GM21515 (cell line): ENCODE data around the gene F10.

ENCODE experiments used
- ATAC-seq: cut with Tn5 transposase; IDR thresholded peaks from one replicate; pipeline ENCODE4 v1.9.1; 2021; ENCODE audit not compliant: unreplicated experiment

F10 gene

DNA sequence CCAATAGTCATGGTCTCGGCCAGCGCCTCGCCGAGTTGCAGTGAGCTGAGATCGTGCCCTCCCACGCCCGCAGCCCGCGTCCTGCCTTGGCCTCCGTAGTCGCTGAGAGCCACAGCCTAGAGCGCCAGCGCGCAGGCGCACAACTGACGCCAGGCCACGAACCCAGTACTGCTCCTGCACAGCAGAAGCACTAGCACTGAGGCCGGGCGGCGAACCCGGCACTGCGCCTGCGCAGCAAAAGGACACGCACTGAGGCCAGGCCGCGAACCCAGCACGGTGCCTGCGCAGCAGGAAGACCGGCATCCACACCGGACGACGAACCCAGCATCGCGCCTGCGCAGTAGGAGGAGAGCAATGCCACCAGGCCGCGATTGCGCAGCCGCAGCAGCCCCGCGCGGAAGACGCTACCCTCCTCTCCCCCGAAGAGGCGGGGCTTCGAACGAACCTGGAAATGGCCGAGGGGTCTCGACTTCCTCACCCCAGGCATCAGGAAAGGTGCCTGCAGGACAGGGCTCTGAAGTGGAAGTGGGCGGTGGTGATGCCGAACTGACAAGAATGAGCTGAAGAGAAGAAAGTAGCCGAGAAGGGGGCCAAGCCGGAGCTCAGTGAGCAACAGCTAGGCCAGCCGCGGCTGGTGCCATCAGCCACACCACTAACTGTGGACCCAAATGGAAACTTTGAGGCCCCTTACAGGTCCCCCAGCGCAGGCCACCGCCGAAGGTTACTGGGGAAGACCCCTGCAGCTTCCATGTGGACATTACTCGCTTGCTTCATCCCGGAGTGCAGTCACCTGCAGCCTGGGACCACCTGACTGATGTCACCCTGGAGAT is 7.5 kb downstream of the F10 start:
- ATAC-seq: no peak

DNA sequence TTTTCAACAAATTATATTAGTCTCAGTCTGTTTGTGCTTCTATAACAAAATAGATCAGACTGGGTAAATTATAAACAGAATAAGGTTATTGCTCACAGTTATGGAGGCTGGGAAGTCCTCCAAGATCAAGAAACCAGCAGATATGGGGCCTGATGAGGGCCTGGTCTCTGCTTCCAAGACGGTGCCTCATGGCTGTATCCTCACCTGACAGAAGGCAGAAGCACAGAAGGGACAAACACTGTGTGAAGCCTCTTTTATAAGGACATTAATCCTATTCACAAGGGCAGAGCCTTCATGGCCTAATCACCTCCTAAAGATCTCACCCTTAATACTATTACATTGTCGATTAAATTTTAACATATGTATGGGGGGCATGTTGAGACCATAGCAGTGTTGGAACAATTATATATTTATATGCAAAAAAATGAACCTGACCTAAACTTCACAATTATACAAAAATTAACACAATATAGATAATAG is 12.7 kb downstream of the F10 start:
- ATAC-seq: no peak

DNA sequence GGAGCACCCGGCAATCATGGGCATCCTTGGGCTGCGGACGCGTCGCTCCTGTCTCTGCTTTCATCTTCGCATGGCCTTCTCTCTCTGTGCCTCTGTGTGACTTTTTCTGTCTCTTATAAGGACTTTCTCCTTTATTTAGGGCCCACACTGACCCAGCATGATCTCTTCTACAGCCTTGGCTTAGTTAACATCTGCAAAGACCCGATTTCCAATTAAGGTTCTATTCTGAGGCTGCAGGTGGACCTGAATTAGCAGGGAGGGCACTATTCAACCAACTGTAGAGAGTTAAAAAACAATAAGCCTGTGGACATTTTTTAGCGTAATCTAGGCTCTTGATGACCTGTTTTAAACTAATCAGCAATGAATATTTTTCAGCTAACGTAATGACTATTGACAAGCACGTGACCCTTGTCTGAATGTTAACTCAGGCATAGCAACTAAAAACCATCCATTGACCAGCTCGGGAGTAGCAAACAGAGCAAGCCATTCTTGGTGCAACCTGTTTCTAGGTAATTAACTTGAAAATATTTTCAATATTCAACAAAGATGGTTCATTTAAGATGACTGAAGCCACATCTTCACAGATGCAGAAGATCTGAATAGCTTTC is 15.2 kb downstream of the F10 start:
- ATAC-seq: no peak

DNA sequence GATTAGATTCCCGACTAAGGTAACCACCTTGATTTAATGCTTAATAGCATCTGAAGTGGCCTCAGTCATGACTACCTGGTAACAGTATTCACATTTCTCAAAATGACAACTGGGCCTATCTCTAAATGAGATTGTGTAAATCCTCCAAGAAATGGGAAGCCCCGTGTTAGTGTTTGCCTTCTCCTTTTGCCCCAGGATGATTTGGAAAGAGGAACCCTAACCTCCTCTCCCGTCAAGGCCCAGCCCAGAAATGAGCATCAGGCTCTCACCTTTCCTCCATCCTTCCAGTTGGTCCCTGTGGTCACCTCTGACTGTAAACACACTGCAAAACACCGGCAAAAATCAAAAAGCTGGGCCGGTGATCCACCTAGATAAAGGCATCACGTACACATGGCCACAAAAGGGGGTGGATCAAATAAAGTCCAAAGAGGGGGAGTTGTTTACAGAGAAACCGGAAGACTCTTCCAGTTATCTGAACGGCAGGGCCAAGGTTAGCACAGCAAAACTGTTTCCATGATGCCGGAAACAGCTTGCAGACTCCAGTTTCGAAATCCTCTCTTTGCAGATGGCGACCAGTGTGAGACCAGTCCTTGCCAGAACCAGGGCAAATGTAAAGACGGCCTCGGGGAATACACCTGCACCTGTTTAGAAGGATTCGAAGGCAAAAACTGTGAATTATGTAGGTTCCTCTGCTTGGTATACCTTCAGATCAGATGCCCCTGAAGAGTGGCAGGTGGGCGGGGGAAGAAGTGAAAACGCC is 16.4 kb downstream of the F10 start:
- ATAC-seq: no peak

DNA sequence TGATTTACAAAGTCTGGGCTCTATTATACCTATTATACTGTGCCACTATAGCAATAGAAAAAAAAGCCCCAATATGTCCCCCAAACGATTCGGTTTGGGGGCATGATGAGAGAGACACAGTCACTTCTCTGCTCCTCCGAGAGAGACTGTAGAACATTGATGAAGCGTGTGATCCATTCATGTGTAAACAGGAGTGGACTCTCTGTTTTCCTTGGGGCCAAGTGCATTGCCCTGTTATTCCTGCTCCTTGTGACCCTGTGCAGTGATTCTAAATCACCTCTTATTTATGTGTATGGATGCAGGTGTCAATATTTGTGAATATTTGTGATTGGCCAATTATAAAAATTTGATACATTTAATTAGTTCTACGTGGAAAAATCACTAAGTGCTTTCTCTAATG is 17.0 kb downstream of the F10 start:
- ATAC-seq: no peak

DNA sequence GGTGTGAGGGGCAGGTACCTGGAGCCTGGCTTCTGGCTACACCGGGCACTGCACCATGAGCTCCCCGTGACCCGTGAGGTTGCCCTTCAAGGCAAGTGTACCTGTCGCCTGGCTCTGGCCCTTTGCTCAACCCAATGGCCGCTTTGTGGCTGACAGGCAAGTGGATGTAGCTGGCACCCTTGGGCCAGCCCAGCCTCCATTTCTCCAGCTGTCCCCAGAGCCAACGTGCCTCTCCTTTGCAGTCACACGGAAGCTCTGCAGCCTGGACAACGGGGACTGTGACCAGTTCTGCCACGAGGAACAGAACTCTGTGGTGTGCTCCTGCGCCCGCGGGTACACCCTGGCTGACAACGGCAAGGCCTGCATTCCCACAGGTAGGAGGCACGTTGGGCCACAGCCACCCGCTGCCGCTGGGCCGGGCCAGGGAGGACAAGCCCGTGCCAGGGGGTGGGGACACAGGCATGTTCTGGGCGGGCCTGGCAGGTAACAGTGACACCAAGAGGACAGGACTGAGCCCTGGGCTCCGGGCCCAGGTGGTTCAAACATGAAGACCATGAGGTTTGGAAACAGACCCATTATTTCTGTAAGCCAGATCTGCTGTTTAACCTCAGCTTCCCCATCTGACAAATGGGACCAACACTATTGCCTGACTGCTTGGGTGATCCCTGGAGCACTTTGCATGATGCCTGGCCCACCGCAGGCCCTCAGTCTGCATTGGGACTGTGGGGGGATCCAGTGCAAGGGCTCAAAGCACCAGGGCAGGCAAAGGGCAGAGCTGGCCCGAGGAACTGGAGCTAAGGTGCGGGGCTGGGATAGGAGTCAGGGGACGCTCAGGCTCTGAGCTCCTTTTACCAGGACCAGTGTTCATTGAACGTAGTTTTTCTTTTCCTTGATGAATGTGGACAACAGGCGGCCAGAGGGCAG is 18.3 kb downstream of the F10 start:
- no peak for ATAC-seq

DNA sequence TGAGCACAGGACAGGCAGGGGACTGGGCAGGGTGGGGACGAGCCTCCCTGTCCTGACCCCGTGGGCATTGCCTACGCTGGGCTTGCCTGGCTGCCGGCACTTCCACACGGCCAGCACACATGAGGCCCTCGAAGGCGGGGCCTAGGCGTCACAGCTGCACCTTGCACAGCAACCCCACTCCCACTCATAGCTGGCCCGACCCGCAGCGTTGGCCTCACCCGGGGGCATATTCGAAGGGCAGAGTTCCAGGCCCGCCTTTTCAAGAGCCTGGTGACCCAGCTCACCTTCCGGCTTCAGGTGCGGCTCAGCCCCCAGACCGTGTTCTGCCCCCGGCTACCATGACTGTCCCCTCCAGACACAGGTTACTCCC is 19.0 kb downstream of the F10 start:
- no peak for ATAC-seq

DNA sequence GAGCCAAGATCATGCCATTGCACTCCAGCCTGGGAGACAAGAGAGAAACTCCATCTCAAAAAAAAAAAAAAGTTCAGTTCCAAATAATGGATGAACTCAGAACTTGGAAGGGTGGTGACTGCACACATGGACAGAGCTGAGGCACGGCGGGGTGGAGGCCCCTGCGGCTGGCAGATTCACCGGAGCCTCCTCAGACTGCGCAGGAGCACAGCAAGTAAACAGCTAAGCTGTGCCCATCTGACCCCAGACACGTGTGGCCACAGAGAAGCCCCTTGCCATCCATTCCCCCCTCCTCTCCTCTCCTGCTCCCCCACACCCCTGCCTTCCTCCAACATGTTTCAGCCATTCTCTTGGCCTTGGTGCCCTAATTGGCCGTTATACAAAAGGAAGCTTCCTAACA is 20.3 kb downstream of the F10 start:
- ATAC-seq: no peak

DNA sequence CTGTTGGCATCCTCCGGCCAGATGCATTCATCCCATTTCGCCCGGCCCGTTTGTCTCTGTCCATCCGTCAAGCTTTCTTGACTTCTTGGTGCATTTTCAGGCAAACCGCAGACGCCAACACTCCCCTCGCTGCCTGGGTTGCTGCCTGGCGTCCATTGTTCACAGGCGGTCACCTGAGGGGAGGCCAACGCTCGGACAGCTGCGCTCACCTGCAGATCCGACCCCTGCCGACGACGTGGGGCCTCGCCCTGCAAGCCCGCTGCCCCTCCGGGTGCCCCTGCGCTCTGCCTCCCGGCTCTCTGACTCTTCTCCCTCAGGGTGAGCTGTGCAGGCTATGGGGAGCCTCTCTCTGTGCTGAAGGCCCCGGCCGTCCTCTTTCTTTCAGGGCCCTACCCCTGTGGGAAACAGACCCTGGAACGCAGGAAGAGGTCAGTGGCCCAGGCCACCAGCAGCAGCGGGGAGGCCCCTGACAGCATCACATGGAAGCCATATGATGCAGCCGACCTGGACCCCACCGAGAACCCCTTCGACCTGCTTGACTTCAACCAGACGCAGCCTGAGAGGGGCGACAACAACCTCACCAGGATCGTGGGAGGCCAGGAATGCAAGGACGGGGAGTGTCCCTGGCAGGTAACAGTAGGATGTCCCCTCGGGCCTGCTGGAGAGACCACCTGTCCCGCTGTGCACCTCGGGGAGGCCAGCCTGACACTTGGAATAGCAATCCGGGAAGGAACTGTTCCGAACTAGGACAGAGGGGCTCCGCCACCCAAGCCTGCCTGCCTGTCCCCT is 21.1 kb downstream of the F10 start:
- no peak for ATAC-seq

DNA sequence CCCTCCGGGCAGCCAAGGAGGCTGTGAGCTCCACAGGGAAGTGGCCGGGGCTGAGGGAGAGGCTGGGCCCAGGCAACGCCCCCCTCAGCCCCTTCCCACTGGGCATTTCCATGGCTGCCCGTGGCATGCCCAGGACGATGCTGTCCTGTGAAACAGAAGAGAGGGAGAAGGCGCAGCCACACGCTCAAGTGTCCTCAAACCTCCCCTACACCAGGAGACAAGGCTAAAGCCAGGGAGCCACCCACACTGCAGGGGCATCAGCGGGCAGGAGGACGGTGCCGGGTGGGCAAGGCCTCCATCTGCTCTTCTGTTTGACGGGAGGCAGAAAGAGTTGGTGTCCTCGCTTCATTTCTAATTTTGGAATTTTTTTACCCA is 21.6 kb downstream of the F10 start:
- no peak for ATAC-seq

DNA sequence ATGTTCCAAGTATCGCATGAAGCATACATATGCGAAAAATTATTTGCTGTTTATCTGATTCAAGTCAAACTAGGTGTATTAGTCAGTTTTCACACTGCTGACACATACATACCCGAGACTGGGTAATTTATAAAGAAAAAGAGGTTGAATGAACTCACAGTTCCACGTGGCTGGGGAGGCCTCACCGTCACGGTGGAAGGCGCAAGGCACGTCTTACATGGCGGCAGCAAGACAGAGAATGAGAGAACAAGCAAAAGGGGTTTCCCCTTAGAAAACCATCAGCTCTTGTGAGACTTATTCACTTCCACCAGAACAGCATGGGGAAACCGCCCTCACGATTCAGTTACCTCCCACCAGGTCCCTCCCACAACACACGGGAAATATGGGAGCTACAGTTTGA is 22.9 kb downstream of the F10 start:
- ATAC-seq: no peak

DNA sequence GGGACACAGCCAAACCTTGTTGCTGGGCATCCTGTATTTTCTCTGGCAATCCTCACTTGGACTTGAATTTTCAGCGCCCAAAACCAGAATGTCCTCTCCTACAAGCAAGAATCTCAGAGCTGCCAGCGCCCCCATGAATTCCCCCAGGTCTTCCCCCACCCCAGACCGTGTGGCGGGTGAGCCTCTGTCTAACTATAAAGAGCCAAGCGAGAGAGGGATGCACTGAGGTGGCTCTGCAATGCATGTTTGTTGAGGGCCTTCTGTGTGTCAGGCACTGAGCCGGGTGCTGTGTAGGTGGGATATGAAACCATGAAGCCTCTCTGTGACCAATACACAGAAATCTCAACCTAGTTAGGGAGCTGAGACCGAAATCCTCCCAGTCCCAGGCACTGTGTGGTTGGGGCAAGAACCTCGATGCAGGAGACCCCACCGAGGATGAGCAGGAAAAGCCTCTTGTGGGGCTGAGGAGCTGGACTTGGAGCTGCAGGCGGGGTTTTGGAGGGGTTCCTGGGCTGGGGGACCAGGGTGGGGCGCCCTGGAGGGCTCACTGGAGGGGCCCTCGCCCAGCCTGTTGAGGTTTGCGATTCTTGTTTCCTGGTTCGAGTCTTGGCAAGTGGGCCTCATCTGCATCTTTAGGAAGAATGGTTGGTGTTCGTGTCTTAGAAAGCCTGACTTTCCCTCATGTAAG is 23.5 kb downstream of the F10 start:
- ATAC-seq: no peak

DNA sequence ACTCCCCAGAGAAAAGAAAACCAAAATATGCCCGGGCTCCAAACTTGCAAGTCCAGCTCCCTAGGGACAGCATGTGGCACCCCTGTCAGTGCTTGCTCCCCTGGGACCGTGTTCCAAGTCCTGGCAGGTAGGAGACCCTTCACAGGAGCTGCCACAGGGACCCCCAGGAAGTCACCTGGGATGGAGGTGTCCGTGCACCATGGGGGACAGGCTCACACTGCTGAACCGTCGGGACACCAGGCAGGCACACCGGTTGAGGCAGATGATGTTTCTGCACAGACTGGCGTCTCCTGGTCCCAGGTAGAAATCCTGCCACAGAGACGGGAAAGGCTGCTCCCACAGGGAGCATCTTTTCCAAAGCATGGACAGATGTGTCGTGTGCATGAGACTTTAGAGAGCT is 24.2 kb downstream of the F10 start:
- ATAC-seq: no peak

DNA sequence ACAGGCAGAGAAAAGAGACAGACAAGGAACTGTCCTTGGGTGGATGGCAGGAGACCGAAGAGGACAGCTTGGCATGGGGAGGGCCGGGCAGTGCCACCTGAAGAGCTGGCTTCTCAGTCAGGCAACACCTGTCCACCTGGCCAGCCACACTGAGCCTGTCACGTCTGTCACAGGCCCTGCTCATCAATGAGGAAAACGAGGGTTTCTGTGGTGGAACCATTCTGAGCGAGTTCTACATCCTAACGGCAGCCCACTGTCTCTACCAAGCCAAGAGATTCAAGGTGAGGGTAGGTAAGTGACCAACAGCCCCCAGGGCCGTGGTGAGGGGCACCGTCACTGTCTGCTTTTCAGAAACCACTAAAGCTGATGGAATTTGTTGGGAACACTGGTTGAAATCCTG is 24.6 kb downstream of the F10 start:
- ATAC-seq: no peak

DNA sequence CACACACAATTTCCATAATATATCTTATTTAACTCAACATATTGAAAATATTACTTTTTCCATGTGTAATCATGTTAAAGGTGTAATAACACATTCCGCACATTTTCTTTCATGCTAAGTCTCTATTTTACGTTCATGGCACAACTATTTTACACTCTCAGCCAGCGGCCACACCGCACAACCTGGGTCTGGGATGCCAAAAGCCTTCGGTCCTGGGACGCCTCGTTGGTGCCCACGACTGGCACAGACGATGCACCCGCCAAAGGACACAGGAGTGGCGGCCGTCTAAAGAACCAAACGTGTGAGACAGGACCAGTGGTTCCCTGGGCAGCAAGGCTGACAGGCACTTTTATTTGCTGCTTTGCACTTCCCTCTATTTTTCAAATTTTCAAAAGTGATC is 25.8 kb downstream of the F10 start:
- no peak for ATAC-seq

DNA sequence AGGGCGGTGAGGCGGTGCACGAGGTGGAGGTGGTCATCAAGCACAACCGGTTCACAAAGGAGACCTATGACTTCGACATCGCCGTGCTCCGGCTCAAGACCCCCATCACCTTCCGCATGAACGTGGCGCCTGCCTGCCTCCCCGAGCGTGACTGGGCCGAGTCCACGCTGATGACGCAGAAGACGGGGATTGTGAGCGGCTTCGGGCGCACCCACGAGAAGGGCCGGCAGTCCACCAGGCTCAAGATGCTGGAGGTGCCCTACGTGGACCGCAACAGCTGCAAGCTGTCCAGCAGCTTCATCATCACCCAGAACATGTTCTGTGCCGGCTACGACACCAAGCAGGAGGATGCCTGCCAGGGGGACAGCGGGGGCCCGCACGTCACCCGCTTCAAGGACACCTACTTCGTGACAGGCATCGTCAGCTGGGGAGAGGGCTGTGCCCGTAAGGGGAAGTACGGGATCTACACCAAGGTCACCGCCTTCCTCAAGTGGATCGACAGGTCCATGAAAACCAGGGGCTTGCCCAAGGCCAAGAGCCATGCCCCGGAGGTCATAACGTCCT is 26.4 kb downstream of the F10 start:
- no peak for ATAC-seq

DNA sequence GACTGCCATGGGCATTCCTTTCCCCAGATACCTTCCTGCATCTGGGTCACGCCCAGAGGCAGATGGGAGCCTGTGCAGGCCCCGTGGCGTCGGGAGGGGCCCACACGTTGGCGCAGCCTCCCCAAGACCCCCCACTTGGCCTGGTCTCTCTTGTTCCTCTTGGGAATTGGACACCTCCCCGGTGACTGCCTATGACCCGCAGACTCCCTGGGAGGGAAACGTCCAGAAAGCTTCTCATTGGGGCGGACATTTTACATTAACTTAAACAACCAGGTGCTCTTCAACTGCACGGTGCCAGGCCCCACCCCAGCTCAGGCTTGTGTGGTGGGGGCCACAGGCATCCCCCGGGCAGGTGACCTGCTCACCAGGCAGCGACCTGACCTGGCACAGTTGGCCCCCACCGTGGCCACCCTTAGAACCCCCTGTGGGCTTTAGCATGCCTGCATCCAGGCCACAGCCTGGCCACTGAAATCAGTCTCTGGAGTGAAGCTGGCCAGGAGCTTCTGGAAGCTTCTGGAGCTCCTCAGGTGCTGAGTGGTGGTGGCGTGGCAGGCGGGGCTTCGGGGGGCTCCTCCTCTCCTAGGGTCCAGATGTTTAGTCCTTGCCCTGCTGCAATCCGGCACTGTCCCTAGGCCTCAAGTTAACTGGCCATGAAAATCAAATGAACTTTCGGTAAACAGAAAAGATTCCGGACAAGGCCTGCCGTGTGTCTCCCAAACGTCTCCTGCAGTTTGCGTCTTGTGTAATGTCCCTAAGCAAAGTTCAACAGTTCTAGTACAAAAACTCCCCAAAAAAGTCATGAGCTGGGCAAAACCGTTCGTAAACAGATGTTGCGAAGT is 27.3 kb downstream of the F10 start:
- ATAC-seq: no peak

DNA sequence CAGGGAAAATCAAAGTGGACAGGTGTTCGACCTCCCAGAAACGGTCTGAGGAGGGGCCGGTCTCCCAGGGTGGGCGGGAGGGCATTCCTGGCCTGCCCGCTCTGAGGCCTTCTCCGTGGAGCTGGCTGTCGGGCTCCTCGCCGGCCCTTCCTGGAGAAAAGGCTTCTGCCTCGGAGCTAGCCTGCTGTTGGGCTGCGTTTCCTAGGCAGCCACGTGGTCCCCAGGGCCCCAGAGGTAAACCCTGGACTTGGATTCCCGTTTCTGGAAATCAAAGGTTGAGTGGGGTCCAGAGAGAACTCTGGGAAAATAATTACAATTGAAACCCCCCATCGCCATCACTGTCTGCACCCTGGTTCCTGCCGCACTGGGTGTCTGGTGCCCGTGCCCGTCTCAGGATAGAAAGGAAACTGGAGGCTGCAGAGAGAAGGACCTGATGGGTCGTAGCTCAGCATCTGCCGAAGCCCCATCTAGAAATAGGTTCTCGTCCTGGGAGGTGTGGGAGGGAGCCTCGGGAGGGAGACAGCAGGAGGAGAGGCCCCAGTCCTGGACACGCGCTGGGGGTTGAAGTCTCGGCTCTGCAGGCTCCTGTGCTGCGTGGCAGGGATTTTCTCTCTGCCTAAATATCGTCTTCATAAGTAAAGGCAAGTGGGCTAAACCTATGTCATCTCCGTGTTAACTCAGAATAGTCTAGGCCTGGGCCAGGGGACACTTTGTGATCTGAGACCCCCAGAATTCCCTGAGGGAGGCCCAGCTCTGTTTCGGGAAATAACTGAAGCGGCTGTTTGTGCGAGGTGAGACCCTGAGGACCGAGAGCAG is 28.2 kb downstream of the F10 start:
- no peak for ATAC-seq
